ENCODE measurements around the gene PLA2G2F. TPM values are rescaled to one million over a fixed set of nuclear protein-coding genes. Genes with fewer than 3 reads are reported as not detected.

The PLA2G2F gene
- total and polyA plus RNA-seq, 2 experiments from 2014 or later: not detected

DNA sequence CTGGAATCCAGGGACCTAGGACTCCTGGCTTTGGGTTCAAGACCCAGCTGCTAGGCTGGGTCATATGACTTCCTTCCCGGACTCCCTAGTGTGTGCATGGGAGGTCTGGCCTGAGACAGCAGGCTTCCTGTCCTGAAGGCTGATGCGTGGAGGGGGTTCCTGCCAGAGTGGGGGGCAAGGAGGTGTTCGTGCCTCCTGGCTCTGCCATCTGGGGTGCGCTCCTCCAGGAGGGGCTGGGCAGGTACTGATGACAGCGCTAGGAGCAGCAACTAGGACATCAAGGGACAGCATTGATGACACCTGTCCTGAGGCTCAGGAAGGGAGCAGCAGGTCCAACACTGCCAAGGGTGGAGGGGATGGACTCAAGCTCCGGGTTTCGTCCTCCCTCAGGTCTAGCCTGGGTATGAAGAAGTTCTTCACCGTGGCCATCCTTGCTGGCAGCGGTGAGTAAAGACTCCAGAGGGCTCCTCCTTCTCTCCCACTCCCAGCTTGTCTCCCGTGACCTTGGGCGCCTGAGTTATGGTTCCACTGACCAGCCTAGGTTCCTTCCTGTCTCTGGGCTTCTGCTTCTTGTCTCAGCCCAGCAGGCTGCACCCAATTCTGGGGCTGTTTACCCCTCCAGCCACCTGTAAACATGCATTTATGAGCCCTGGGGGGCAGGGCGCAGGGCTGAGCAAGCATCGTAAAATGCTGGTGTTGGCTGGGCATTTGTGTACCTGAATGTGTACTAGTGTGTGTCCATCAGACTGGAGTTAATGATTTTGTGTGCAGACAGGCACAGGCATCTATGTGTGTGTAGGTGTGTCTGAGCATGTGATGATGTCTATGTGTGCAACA lies 871 bp downstream of the PLA2G2F start:
- H3K9me2 ChIP-seq (replicated peaks; ENCODE audit: insufficient read depth): no peaks in the 10 kb centered on the region
- H3K79me2 ChIP-seq: no peaks in the 10 kb centered on the region
- TF ChIP-seq, protein P1, sequence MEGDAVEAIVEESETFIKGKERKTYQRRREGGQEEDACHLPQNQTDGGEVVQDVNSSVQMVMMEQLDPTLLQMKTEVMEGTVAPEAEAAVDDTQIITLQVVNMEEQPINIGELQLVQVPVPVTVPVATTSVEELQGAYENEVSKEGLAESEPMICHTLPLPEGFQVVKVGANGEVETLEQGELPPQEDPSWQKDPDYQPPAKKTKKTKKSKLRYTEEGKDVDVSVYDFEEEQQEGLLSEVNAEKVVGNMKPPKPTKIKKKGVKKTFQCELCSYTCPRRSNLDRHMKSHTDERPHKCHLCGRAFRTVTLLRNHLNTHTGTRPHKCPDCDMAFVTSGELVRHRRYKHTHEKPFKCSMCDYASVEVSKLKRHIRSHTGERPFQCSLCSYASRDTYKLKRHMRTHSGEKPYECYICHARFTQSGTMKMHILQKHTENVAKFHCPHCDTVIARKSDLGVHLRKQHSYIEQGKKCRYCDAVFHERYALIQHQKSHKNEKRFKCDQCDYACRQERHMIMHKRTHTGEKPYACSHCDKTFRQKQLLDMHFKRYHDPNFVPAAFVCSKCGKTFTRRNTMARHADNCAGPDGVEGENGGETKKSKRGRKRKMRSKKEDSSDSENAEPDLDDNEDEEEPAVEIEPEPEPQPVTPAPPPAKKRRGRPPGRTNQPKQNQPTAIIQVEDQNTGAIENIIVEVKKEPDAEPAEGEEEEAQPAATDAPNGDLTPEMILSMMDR (IDR thresholded peaks at IDR 0.05; ENCODE audit: poor library complexity): no peak
- TF ChIP-seq EZH2phosphoT487 (IDR thresholded peaks at IDR 0.05; ENCODE audit: low read depth, severe bottlenecking, unreplicated experiment) (no peak), EZH2 (IDR thresholded peaks at IDR 0.05; ENCODE audit: borderline replicate concordance) (no peak)
- H3K27ac ChIP-seq: no peak overlapping the region
- H3K4me3 ChIP-seq: no peak overlapping the region
- no peaks in the 10 kb centered on the region for H4K20me1 ChIP-seq (ENCODE audit: insufficient read depth, poor library complexity, severe bottlenecking)
- no peaks in the 10 kb centered on the region for H3K36me3 ChIP-seq (replicated peaks; ENCODE audit: insufficient read depth, low read depth)
- no peak overlapping the region for H2AFZ ChIP-seq
- no peak overlapping the region for H3K4me2 ChIP-seq
- DNase-seq (ENCODE audit: low spot score): no peak
- no peaks in the 10 kb centered on the region for H3K27me3 ChIP-seq
- H3K9me3 ChIP-seq (ENCODE audit: low read depth): no peaks in the 10 kb centered on the region
- H3K4me1 ChIP-seq (ENCODE audit: insufficient read depth): no peaks in the 10 kb centered on the region
- WGBS (ENCODE audit: low lambda C conversion rate, missing lambda C conversion rate): 86% methylated on average over 13 of the region's 13 CpGs

DNA sequence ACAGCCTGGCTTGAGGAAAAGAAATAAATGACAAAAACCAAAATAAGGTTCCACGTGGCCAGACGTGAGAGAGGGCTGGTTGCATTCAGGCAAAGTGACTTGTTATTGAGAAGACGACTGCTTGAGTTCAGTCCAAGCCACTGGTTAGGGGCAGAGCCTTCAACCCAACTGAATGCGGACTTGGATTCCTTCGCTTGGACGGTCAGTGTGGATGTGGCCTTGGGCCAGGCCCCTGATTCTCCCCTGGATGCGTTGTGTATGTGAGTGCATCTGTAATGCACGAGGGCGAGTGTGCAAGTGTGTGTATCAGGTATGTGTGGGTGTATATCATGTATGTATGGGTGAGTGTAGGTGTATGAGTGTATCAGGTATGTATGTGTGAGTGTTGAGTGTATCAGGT lies 1.9 kb downstream of the PLA2G2F start:
- no peaks in the 10 kb centered on the region for H3K9me2 ChIP-seq (replicated peaks; ENCODE audit: insufficient read depth)
- TF ChIP-seq, protein P1 (IDR thresholded peaks at IDR 0.05; ENCODE audit: poor library complexity): no peak
- no peak for TF ChIP-seq EZH2 (IDR thresholded peaks at IDR 0.05; ENCODE audit: borderline replicate concordance)
- no peak for TF ChIP-seq EZH2phosphoT487 (IDR thresholded peaks at IDR 0.05; ENCODE audit: low read depth, severe bottlenecking, unreplicated experiment)
- H3K27ac ChIP-seq: no peak overlapping the region
- H3K27me3 ChIP-seq: no peaks in the 10 kb centered on the region
- H3K4me3 ChIP-seq: no peak overlapping the region
- no peaks in the 10 kb centered on the region for H3K4me1 ChIP-seq (ENCODE audit: insufficient read depth)
- DNase-seq (ENCODE audit: low spot score): no peak
- H3K36me3 ChIP-seq (replicated peaks; ENCODE audit: insufficient read depth, low read depth): no peaks in the 10 kb centered on the region
- H3K79me2 ChIP-seq: no peaks in the 10 kb centered on the region
- 88% methylated on average over 9 of the region's 9 CpGs for WGBS (ENCODE audit: low lambda C conversion rate, missing lambda C conversion rate)
- no peaks in the 10 kb centered on the region for H3K9me3 ChIP-seq (ENCODE audit: low read depth)
- H2AFZ ChIP-seq: no peak overlapping the region
- H3K4me2 ChIP-seq: no peak overlapping the region
- H4K20me1 ChIP-seq (ENCODE audit: insufficient read depth, poor library complexity, severe bottlenecking): no peaks in the 10 kb centered on the region

DNA sequence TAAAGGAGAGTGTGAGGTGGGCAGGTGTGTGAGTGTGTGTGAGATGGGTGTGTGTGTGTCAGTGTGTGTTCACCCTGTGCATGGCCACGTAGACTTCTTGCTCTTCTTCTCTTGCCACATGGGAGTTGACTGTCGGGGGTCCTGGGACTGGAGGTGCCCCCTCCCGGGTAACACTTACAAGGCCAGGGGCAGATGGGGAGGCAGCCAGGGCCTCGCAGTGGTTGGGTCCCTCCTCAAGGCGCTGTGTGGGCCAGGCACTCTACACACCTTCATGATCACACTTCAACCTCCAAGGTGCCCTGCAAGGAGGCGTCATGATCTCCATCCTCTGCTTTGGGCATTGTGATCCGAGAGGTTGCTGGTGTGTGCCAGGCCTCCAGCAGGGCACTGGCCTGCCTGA lies 2.3 kb downstream of the PLA2G2F start:
- no peaks in the 10 kb centered on the region for H3K4me1 ChIP-seq (ENCODE audit: insufficient read depth)
- no peaks in the 10 kb centered on the region for H3K27me3 ChIP-seq
- DNase-seq (ENCODE audit: low spot score): no peak
- no peaks in the 10 kb centered on the region for H3K9me3 ChIP-seq (ENCODE audit: low read depth)
- H3K4me3 ChIP-seq: no peak overlapping the region
- TF ChIP-seq, protein P1 (IDR thresholded peaks at IDR 0.05; ENCODE audit: poor library complexity): no peak
- TF ChIP-seq EZH2 (IDR thresholded peaks at IDR 0.05; ENCODE audit: borderline replicate concordance) (no peak), EZH2phosphoT487 (IDR thresholded peaks at IDR 0.05; ENCODE audit: low read depth, severe bottlenecking, unreplicated experiment) (no peak)
- no peak overlapping the region for H3K4me2 ChIP-seq
- no peak overlapping the region for H2AFZ ChIP-seq
- H3K9me2 ChIP-seq (replicated peaks; ENCODE audit: insufficient read depth): no peaks in the 10 kb centered on the region
- 92% methylated on average over 7 of the region's 7 CpGs for WGBS (ENCODE audit: low lambda C conversion rate, missing lambda C conversion rate)
- no peak overlapping the region for H3K27ac ChIP-seq
- H4K20me1 ChIP-seq (ENCODE audit: insufficient read depth, poor library complexity, severe bottlenecking): no peaks in the 10 kb centered on the region
- no peaks in the 10 kb centered on the region for H3K79me2 ChIP-seq
- H3K36me3 ChIP-seq (replicated peaks; ENCODE audit: insufficient read depth, low read depth): no peaks in the 10 kb centered on the region

All from hepatocyte (in vitro differentiated cells).